ENCODE measurements around the gene FBLIM1.

DNA sequence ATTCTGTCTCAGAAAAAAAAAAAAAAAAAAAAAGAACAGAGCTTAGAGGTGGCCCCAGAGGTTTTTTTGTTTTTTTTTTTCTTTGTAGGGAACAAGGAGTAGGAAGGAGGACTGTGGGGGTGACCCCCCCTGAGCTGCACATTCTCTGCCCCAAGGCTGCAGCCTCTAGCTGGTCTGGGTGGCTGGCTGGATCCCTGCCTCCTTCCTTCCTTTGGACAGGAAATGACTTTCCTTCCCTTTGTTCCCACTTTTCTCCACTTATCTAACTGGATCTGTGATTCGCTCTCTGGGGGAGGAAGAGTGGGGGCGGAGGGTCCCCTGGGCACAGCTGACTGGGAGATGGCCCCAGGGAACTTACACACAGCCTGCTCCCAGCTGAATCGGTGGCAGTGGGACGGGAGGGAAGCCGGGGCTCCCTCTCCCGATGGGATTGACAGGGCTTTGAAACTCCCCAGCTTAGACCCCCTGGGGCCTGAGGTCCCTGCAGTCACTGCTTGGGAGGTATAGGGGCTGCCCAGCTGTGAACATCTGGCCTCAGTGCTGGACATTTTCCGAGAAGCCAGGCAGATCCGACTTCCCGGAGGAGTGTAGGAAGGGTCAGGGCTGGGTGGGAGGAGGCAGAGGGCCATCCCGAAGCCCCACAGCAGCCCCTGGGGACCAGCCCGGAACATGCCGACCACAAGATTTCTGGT is 2.1 kb downstream of the FBLIM1 start:
- TF ChIP-seq TAF1 (IDR thresholded peaks at IDR 0.05; ENCODE audit: low read depth, low read length) (no peak), POLR2A (IDR thresholded peaks at IDR 0.05; ENCODE audit: low read depth, low read length) (no peak), POLR2AphosphoS5 (IDR thresholded peaks at IDR 0.05; ENCODE audit: low read depth, low read length) (no peak)
